ENCODE measurements around the gene BMPER.

GRCh38 chr7:33950047-33950714 lies 44.8 kb downstream of the BMPER start:
- TF ChIP-seq CTCF (conservative IDR thresholded peaks at IDR 0.05) (no peak), EZH2 (IDR thresholded peaks at IDR 0.05; ENCODE audit: low read depth) (no peak)
